Small intestine (tissue), 7 donors: ENCODE results near the gene UNC119B. TPM values are rescaled to one million over a fixed set of nuclear protein-coding genes. Genes with fewer than 3 reads are reported as not detected.

ENCODE experiments used
- DNase-seq, 2 donors: peaks; one replicate each; pipeline versions ENCODE4 v3.0.0 to v3.0.0-alpha.2; 2013
- FAIRE-seq: peaks from 2 replicates; lab custom pipeline; 2012; peaks lifted over from hg19 to GRCh38; lab: Jason Lieb, UNC
- H3K27ac ChIP-seq, 3 donors: one replicate each; pipeline ENCODE4 v1.5.1; 2013; ENCODE audit warnings: low read length in 2 of 3, mild to moderate bottlenecking in 2 of 3, control low read depth in 1 of 3, inconsistent platforms in 1 of 3, low read depth in 1 of 3, moderate library complexity in 1 of 3
- H3K27me3 ChIP-seq, 3 donors: one replicate each; pipeline ENCODE4 v1.6.1; 2013; ENCODE audit warnings: low read length in 3 of 3, inconsistent platforms in 1 of 3; ENCODE audit not compliant: control insufficient read depth in 3 of 3, insufficient read depth in 3 of 3
- H3K36me3 ChIP-seq, 3 donors: one replicate each; pipeline ENCODE4 v1.6.1; 2013; ENCODE audit warnings: low read length in 3 of 3, inconsistent platforms in 1 of 3, low read depth in 1 of 3, mild to moderate bottlenecking in 1 of 3, moderate library complexity in 1 of 3; ENCODE audit not compliant: control insufficient read depth in 3 of 3, insufficient read depth in 2 of 3
- H3K4me1 ChIP-seq, 3 donors: one replicate each; pipeline ENCODE4 v1.6.1; 2013; ENCODE audit warnings: low read length in 2 of 3, inconsistent platforms in 1 of 3, low read depth in 1 of 3, mild to moderate bottlenecking in 1 of 3, moderate library complexity in 1 of 3; ENCODE audit not compliant: control insufficient read depth in 3 of 3, insufficient read depth in 2 of 3
- H3K4me3 ChIP-seq, 3 donors: one replicate each; pipeline ENCODE4 v1.5.1; 2013; ENCODE audit warnings: low read length in 3 of 3, control low read depth in 1 of 3, inconsistent platforms in 1 of 3, low read depth in 1 of 3, mild to moderate bottlenecking in 1 of 3, moderate library complexity in 1 of 3
- H3K9me3 ChIP-seq, 2 donors: one replicate each; pipeline ENCODE4 v1.6.1; 2013; ENCODE audit warnings: low read depth in 1 of 2, low read length in 1 of 2; ENCODE audit not compliant: control insufficient read depth in 2 of 2, insufficient read depth in 1 of 2
- WGBS, 3 donors: extraction: QIAGEN DNeasy Blood & Tissue Kit; methylation state at CpG; one replicate each; pipeline ENCODE4 v1.1.7; 2013; 5-methylcytosine and 5-hydroxymethylcytosine counted together
- polyA plus RNA-seq, 4 donors: library from polyadenylated mRNA; stranded (reverse) in 3 of 4; unstranded in 1 of 4; fragments of 200-250 nt in 3 of 4; fragments of 120-200 nt in 1 of 4; gene quantifications; one replicate each; pipeline versions ENCODE4 v1.2.1 to v1.2.3, GENCODE V29; 2013
- donor health status: healthy with polysubstance abuse.
- donor health status: control.
- donor health status: control.
- donor health status: Bipolar disorder and iron deficiency.
- donor health status: healthy.

The UNC119B gene
- polyA plus RNA-seq, 4 donors = 6.9 to 21.3 (median 13.9) TPM

DNA sequence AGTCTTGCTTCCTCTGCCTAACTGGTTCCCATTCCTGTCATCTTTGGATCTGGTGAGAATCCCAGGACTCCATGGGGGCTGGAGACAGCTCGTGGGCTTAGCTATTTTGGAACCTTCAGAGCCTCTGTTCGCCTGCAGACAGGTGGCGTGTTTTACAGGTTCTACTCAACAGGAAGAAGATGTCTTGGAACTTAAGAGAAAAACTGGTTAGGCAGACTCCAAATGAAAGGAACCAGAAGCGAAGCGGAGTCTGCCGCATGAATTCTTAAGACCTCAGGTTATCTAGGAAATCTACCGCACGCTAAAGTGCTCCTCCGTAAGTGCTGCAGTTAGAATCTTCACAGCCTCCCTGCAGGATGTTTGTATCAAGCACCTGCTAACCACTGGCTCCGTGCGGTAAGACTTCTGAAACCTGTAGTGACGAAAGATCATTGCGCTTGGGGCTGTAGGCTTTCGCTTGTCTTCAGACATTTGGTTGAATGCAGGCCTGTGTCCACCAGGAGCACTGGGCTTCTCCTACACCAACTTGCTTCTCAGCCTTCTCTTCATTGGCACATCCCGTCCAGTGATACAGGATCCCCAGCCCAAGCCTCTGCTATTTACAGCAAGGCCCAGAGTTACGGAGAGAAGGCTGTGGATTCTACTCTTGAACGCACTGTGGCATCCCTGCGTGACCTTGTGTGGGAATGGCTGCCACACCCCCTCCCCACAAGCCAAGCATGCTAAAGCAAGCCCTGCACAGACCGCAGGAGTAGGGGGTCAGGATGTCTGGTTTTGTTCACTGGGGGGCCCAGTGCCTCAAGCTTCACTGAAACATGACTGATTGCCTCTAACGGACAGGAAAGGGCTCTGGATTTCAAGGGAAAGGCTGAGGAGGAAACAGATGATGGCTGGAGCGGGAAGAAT, 50.3 kb downstream of the UNC119B start:
- H3K4me1 ChIP-seq = peaks cover 0 to 6% (median 0%) of the 10 kb centered on the region in 3 donors

DNA sequence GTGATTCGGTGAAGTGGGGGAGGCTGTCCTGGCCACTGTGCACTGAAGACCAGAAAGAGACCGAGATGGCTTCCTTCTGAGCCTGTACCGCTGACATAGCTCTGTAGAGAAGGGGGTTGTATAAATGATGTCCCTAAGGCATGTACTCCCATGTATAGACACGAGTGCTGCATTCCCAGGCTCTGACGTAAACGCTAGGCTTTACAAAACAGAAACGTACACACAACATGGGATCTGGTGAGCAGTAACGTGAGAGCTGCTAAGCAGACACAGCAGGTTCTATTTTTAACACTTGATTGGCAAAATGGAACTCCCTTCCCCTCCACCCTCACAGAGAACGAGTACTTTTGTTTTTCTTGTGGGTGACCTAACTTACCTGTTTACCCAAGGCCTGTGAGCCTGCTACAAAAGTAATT, 51.3 kb downstream of the UNC119B start:
- FAIRE-seq (no peak), DNase-seq (peak in 1 of 2 donors; percentile 47)
- no peak overlapping the region for H3K4me3 ChIP-seq
- H3K36me3 ChIP-seq = peaks cover 15 to 68% (median 16%) of the 10 kb centered on the region in 3 donors
- H3K27ac ChIP-seq = peak overlapping the region in 2 of 3 donors; percentile 57 to 59
- WGBS, 3 donors = 62 to 90% (median 75%) methylated on average over 9 of the region's 9 CpGs
- peaks cover 0 to 14% (median 3%) of the 10 kb centered on the region in 3 donors for H3K4me1 ChIP-seq
- H3K9me3 ChIP-seq = no peaks in the 10 kb centered on the region
- no peaks in the 10 kb centered on the region for H3K27me3 ChIP-seq

More for the DNA sequence above, 50.3 kb downstream of the UNC119B start:
- Histone ChIP-seq H3K9me3 (no peaks in the 10 kb centered on the region), H3K36me3 (peaks cover 12 to 59% (median 16%) of the 10 kb centered on the region in 3 donors), H3K27me3 (no peaks in the 10 kb centered on the region), H3K4me3 (no peak overlapping the region), H3K27ac (peak overlapping the region in 1 of 3 donors; percentile 59)
- FAIRE-seq = no peak
- WGBS, 3 donors = 87 to 92% (median 91%) methylated on average over 21 of the region's 21 CpGs
- no peak for DNase-seq

GRCh38 chr12:120762086-120762485, 51.8 kb downstream of the UNC119B start:
- no peak overlapping the region for H3K4me3 ChIP-seq
- H3K27ac ChIP-seq = peak overlapping the region in 2 of 3 donors; percentile 57 to 59
- H3K36me3 ChIP-seq = peaks cover 17 to 73% (median 19%) of the 10 kb centered on the region in 3 donors
- 57 to 82% (median 69%) methylated on average over 6 of the region's 6 CpGs for WGBS, 3 donors
- H3K9me3 ChIP-seq = no peaks in the 10 kb centered on the region
- no peaks in the 10 kb centered on the region for H3K27me3 ChIP-seq
- peaks cover 0 to 16% (median 3%) of the 10 kb centered on the region in 3 donors for H3K4me1 ChIP-seq
- no peak for FAIRE-seq
- DNase-seq = no peak

DNA sequence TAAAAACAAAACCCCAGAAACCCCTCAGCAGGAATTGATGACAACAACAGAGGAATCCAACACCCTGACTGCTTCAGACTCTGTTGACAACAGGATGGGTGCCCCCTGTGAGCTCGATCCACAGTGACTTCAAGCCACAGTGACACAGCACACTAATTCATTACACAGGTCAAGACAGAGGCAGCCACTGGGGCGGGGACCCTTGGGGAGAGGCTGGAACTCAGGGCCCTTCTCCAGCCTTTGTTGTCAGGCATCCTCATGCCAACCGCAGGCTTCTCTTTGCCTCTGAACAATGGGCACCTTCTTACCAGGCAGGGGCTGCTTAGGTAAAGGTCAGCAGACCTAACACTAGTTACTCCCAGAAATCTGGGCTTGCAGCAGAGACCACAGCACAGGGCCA, 53.0 kb downstream of the UNC119B start:
- H3K27me3 ChIP-seq = no peaks in the 10 kb centered on the region
- no peaks in the 10 kb centered on the region for H3K9me3 ChIP-seq
- H3K27ac ChIP-seq = no peak overlapping the region
- WGBS, 3 donors = 69 to 87% (median 79%) methylated on average over 3 of the region's 3 CpGs
- DNase-seq (no peak), FAIRE-seq (no peak)
- peaks cover 26 to 81% (median 27%) of the 10 kb centered on the region in 3 donors for H3K36me3 ChIP-seq
- no peak overlapping the region for H3K4me3 ChIP-seq
- H3K4me1 ChIP-seq = peaks cover 0 to 16% (median 3%) of the 10 kb centered on the region in 3 donors

DNA sequence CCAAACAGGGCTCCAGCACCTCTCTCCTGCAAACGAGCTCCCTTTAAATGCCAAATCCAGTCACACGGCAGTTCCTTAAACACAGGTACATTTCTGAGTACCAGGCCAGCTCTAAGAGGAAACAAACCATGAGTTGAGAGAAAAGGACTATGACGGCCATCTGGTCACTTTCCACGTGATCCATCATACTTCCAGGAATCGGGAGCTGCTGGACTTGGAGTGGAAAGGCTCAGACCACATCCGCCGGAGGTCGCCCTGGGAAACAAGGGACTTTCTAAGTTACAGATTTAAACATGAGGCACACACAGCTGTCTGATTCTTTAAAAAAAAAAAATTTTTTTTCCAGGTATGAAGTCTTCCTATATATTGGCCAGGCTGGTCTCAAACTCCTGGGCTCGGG, 54.6 kb downstream of the UNC119B start:
- Histone ChIP-seq H3K36me3 (peaks cover 30 to 84% (median 35%) of the 10 kb centered on the region in 3 donors), H3K9me3 (no peaks in the 10 kb centered on the region), H3K4me3 (no peak overlapping the region), H3K4me1 (peaks cover 0 to 16% (median 3%) of the 10 kb centered on the region in 3 donors), H3K27me3 (no peaks in the 10 kb centered on the region), H3K27ac (peak overlapping the region in 1 of 3 donors; percentile 29)
- WGBS, 3 donors = 77 to 90% (median 87%) methylated on average over 9 of the region's 9 CpGs
- DNase-seq (no peak), FAIRE-seq (no peak)

DNA sequence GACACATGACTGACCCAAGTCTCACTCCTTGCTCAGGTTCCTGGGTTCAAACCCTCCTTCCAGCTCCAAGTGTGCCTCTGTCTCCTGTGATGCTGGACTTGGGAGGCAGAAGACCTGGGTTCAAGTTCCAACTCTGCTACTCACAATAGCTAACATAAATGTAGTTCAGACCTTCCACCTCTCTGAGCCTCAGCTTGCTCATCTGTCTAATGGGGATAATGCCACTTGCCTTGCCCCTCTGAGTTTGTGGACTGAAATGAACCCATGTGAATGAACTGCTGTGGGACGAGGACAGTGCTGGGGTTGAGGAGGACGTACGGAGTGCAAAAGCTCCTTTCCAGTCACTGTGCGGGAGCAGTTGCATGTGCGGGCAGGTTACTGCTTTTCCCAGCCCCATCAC, 56.3 kb downstream of the UNC119B start:
- peaks cover 29 to 82% (median 32%) of the 10 kb centered on the region in 3 donors for H3K36me3 ChIP-seq
- DNase-seq (no peak), FAIRE-seq (no peak)
- H3K9me3 ChIP-seq = no peaks in the 10 kb centered on the region
- H3K4me1 ChIP-seq = peaks cover 0 to 16% (median 3%) of the 10 kb centered on the region in 3 donors
- no peaks in the 10 kb centered on the region for H3K27me3 ChIP-seq
- H3K4me3 ChIP-seq = no peak overlapping the region
- 75 to 88% (median 87%) methylated on average over 5 of the region's 5 CpGs for WGBS, 3 donors
- H3K27ac ChIP-seq = peak overlapping the region; percentile 69 to 83 (median 72)

DNA sequence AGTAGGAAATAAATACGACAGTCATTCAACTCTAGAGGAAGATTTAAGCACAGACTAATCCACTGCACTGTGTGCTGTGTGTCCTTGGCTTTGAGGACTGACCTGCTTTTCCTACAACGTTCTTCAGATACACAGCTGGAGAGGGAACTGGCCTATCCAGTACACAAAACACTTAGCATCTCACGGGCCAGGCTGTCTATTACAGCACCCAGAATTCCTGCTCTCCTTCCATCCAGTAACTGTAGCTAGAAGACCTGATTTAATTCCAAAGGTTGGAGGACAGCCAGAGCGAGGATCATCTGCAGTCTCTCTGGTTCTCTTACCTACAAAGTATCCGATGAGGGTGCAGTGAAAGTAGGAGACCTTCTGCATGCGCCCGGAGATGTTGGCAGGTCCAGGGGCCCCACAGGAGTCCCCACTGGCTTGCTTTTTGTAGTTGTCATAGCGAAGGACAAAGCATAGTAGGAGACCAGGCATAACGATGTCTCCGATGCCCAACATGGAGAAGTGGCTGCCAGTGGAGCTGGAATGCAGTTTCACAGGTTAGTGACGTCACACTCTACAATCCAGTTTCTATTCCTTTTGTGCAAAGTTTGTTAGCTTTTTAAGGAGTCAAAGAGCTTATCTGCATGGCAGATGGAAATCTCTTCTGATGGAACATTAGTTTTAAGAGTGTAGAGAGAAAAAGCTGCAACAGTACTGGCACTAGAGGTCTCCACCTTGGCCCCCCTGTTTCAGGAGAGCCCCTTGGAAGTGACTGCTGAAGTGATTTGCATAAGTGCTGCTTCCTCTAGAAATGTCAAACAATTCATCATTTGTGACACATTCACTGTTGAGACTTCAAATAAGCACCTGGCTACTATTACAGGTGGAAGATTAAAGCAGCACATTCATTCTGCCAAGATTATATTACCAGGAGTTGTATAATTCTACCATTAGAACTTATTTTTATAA, 57.1 kb downstream of the UNC119B start:
- H3K9me3 ChIP-seq = no peaks in the 10 kb centered on the region
- no peaks in the 10 kb centered on the region for H3K27me3 ChIP-seq
- peak overlapping the region in 1 of 3 donors; percentile 83 for H3K27ac ChIP-seq
- no peak for DNase-seq
- no peak for FAIRE-seq
- peaks cover 26 to 80% (median 30%) of the 10 kb centered on the region in 3 donors for H3K36me3 ChIP-seq
- H3K4me1 ChIP-seq = peaks cover 0 to 16% (median 3%) of the 10 kb centered on the region in 3 donors
- WGBS, 3 donors = 50 to 72% (median 64%) methylated on average over 11 of the region's 11 CpGs
- no peak overlapping the region for H3K4me3 ChIP-seq

DNA sequence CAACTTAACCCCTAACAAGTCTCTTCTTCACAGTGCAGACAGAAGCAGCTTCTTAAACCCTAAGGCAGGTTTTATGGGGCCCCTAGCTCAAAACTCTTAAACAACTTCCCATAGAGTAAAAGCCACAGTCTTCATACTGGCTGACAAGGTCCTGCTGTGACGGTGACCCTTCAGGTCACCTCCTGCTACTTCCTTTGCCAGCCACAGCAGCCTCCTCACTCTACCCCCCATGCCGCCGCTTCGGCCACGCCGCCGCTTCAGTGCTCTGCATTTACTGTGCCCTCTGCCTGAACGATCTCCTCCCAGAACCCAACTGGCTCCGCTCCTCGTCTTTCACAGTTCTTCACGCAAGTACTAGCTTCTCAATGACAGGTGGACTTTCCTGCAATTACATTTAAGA, 60.8 kb downstream of the UNC119B start:
- FAIRE-seq = no peak
- Histone ChIP-seq H3K4me3 (no peak overlapping the region), H3K9me3 (no peaks in the 10 kb centered on the region), H3K27me3 (no peaks in the 10 kb centered on the region), H3K4me1 (peaks cover 0 to 5% (median 0%) of the 10 kb centered on the region in 3 donors), H3K27ac (no peak overlapping the region), H3K36me3 (peaks cover 17 to 66% (median 22%) of the 10 kb centered on the region in 3 donors)
- no peak for DNase-seq
- 87 to 91% (median 90%) methylated on average over 11 of the region's 11 CpGs for WGBS, 3 donors
